ENCODE measurements around the gene PCP2.

DNA sequence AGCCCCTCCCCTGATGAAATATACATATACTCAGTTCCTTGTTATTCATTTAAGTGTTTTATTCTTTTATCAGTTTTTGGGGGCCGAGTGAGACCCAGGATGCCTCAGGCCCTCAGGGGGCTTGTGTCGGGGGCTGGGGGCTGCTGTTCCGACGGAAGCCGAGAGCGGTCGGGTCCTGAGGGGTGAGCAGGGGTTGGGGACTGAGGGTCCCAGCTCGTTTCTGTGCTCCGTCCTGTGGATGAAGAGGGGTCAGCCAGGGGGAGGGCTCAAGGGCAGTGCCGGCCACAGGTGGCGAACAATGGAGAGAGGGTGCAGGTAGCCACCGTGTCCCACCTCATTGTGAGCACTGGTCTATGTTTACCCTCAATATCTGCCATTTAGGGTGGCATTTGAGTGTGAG is 1.9 kb downstream of the PCP2 start:
- TF ChIP-seq, protein P1, sequence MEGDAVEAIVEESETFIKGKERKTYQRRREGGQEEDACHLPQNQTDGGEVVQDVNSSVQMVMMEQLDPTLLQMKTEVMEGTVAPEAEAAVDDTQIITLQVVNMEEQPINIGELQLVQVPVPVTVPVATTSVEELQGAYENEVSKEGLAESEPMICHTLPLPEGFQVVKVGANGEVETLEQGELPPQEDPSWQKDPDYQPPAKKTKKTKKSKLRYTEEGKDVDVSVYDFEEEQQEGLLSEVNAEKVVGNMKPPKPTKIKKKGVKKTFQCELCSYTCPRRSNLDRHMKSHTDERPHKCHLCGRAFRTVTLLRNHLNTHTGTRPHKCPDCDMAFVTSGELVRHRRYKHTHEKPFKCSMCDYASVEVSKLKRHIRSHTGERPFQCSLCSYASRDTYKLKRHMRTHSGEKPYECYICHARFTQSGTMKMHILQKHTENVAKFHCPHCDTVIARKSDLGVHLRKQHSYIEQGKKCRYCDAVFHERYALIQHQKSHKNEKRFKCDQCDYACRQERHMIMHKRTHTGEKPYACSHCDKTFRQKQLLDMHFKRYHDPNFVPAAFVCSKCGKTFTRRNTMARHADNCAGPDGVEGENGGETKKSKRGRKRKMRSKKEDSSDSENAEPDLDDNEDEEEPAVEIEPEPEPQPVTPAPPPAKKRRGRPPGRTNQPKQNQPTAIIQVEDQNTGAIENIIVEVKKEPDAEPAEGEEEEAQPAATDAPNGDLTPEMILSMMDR (IDR thresholded peaks at IDR 0.05; ENCODE audit: low read depth, low read length): no peak
- TF ChIP-seq POLR2A (IDR thresholded peaks at IDR 0.05; ENCODE audit: extremely low read depth, insufficient read length): no peak
- TF ChIP-seq MYC (IDR thresholded peaks at IDR 0.05; ENCODE audit: low read depth, low read length): no peak
- TF ChIP-seq, protein P2, sequence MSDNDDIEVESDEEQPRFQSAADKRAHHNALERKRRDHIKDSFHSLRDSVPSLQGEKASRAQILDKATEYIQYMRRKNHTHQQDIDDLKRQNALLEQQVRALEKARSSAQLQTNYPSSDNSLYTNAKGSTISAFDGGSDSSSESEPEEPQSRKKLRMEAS (IDR thresholded peaks at IDR 0.05; ENCODE audit: low read depth, low read length): no peak

All from NB4 (cell line).